ENCODE data around the gene HDAC11.

Gene HDAC11

DNA sequence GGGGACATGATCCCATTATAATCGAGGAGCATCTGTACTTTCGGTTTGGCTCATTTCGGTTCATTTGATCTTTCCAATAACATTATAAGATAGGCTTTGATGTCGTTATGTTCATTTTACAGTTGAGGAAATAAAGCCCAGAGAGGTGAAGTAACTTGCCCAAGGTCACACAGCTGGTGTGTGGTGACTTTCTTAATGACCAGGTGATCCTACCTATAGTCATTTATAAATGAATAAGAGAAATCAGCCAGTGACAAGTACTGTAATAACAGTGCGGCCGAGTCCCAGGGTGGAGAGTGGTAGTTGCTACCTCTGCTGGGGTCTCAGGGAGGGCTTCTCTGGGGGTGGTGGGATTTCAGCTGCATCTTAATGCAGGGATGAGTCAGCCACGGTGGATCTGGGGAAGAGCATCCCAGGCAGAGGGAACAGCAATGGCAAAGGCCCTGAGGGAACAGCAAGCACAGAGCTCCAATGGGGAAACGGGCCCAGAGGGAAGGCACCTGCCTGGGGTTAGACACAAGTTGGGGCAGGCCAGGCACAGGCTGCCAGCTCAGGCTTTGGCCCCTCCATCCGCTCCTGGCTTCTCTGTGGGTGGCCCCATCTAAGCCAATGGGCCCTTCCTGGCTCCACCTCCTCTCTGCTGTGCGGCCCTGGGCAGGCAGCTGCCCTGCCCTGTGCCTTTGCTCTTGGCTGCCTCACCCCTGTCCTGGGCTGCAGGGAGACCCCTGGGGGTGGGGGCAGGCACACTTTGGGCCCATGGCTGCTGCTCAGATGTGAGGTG lies 67.7 kb downstream of the HDAC11 start:
- no peak for DNase-seq
- intact Hi-C loops (cut with DNase I) = no loop called here

DNA sequence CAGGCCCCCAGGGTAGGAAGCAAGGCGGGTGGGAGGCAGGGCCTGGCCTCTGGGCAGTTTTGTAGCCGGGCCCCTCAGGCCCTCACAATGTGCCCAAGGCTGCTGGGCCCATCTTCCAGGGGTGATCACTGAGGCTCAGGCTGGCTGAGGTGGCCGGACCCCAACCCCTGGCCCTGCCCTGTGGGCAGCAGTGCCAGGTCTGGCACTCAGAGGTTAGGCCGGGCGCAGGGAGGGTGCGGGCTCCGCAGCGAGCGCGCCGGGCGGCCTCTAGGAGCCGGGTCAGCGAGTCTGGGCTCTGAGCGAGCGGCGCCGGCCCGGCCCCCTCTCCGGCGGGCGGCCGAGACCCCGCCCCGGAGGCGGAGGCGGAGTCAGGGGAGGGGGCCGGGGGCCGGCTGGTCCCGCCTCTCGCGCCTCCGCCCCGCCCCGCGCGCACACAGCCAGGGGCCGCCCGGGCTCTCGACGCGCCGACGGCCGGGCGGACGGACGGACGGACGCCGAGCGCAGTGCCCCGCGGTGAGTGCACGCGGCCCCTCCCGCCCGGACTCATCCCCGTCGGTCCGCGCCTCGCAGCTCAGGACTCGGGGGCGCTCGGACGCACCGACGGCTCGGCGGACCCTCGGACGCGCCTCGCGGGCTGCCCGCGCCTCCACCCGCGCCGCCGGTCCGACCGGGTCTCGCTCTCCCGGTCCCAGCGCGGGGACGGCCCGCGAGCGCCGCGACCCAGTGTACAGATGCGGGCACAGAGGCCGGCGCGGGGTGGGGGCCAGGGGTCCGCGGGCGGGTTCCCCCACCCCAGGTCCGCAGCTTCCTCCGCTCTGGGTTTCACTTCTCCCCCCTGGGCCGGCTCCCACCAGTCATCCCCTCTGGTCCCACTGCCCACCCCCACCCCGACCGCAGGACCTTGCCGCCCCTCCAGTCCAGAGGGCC lies 68.9 kb downstream of the HDAC11 start, which contains the start of gene FBLN2:
FBLN2 (plus strand) TSS at position 430 of the 927 bp plus-strand sequence. CDS start 21,231 bp downstream, outside the sequence.
- intact Hi-C loops (cut with DNase I) = no loop called here
- DNase-seq = peak in 4 of 42 donors; percentile 11 to 35 (median 16)

DNA sequence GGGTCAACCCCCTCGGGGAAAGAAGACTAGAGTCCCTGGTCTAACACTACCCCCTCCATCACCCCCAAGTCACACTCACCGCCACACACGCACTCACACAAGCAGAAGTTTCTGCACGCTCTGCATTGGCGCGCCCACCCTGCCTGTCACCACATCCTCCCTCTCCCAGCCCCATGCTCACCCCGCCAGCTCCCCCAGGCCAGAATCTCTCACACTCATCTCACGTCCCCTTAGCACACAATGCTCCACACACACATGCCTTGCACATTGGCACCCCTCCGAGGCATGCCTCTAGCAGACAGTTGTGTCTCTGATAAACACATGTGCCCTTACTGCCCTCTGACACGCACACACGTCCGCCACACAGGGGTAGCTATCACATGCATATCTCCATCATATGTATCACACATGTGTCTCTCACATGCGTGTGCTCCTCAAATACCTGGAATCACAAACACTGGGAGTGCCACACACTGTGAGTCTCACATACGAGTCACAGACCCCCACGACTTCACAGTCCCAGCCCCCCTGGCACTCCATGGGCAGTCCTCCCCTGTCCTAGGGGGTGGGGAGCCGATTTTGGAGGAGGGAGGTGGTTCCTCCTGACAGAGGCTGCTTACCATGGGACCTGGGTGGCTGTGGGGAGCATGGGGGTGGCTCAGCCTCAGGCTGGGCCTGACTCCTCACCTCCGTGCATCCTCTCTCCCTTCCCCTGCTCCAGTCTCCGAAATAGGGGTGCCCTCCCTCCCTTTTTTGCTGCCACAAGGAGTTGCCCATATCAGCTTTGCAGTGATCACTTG lies 69.7 kb downstream of the HDAC11 start:
- intact Hi-C loops (cut with DNase I) = no loop called here
- no peak for DNase-seq

DNA sequence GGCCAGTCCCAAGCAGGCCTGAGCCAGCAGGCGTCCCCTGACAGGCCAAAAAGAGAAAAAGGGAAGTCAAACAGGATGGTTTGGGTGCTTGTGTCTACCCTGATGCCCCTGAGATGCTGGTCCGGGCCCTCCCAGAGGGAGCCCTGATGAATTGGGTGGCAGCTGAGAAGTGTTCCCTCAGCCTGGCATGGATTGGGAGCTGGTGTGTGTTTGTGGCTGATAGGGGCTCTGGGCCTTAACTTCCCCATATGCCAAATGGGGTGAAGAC lies 70.3 kb downstream of the HDAC11 start:
- intact Hi-C loops (cut with DNase I) = no loop called here
- DNase-seq = no peak

DNA sequence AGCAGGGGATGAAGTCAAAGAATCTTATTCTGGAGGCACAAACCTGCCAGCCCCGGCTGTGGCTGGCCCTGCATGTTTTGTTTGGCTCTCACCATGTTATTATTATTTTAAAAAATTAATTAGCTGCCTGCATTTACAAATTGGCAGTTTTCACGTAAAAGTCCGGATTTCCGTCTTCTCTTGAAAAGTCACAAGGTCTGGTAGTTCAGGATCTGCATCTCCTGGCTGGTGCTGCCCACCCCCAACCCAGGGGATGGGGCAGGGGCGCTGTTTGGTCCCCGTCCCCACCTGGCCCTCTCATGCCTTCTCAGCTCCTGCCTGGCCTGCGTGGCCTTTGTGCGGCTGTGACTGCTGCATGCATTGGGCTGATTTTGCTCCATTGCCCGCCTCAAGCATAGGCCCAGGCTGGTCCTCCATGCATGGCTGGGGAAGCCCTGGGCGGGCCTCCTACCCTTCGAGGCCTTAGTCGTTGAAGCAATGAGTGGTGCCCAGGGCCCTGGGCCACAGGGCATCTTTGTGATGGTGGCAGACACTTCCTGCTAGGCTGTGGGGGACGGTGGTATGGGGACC lies 70.8 kb downstream of the HDAC11 start:
- intact Hi-C loops (cut with DNase I) = no loop called here

DNA sequence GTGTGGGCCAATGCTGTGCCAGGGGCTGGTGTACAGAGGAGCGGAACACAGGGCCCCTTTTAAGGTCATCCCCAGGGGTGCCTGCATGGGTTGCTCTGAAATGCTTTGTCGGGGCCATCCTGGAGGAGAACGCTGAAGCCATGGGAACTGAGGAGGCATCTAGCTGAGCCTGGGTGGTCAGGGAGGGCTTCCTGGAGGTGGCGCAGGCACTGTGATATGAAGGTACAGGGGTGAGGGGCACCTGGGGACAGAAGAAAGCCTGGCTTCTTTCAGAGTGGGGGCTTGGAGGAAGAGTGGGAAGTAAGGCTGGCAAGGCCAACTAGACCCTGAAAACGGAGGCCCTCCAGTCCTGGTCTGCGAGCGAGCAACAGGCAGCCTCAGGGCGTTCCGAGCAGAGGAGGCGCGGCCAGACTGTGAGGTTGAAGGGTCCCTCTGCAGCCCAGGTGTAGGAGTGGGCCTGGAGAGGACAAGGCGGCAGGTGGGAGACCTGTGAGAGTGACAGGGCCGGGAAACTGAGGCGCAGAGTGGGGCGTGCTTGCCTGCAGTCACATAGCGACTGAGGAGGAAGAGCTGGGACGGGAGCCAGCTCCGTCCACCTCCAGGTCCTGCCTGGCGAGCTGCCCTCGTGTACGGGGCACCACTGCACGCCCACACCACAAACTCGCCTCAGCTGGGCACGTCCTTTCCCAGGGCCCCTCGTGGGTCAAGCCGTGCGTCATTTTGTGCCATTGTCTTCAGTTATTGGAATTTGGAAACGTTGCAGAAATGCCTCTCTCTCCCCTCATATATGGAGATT lies 72.9 kb downstream of the HDAC11 start:
- DNase-seq = no peak
- intact Hi-C loops (cut with DNase I) = no loop called here

More for the DNA sequence above, 70.8 kb downstream of the HDAC11 start:
- no peak for DNase-seq

DNA sequence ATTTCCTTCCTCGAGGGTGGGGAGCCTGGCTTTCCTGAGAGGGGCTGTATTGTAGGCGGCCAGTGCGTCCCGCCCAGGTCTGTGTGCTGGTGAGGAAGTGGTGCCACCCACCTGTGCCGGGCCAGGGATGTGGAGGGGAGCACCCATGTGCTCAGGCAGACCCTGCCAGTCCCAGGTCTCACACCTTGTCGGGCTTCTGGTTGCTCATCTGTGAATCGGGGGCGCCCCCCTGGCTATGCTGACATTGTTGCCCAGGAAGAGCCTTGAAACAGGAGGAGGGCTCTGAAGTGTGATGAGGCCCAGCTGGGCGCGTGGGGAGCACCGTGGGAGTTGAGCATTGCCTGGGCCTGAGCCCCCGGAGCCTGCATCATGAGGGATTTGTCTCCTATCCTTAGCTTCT lies 73.6 kb downstream of the HDAC11 start:
- intact Hi-C loops (cut with DNase I) = no loop called here
- DNase-seq = no peak

DNA sequence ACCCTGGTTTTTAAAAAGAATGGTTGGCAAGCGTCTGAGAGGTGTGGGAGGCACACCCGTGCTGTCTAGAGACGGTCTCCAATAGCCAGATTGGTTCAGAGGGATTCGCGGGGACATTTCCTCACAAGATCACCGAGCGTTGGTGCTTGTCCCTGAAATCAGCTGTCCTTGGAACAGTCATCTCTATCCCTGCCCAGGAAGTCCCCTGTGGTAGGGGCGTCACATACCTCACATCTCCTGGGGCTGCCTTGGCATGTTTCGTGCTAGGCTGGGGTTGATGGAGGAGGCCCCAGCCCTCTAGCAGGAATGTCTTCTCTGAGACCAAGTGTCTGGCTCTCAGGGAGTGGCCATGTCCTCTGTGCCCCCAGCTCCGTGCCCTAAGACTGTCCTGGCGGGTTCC lies 75.6 kb downstream of the HDAC11 start:
- intact Hi-C loops (cut with DNase I) = no loop called here
- DNase-seq = no peak

All from head of caudate nucleus (tissue), 42 donors.